K562 (cell line): ENCODE results near the gene WNT16. TPM values are rescaled to one million over a fixed set of nuclear protein-coding genes. Genes with fewer than 3 reads are reported as not detected.

ENCODE experiments used
- CREM ChIP-seq: IDR thresholded peaks from 2 replicates; pipeline ENCODE4 v1.6.1; 2014; ENCODE audit warnings: antibody characterized with exemption, low read depth
- EP400 ChIP-seq: fragments of 450-650 bp; IDR thresholded peaks from 2 replicates; pipeline ENCODE4 v1.6.1; 2017; ENCODE audit warnings: antibody characterized with exemption, mild to moderate bottlenecking, moderate library complexity
- FOXO4 ChIP-seq: fragments of 450-650 bp; formaldehyde crosslinking; IDR thresholded peaks from 2 replicates; pipeline ENCODE4 v1.4.0; 2020; ENCODE audit warnings: mild to moderate bottlenecking, moderate library complexity
- ID3 ChIP-seq, 2 experiments: fragments of 250-450 bp in 1 of 2; fragments of 450-650 bp in 1 of 2; sonication (Bioruptor Pico) in 1 of 2; IDR thresholded peaks; 2 replicates each; pipeline versions ENCODE4 v1.6.1 to v1.8.0; 2016 to 2021; ENCODE audit warnings: mild to moderate bottlenecking in 2 of 2, moderate library complexity in 2 of 2, missing compliant biosample characterization in 1 of 2, missing genetic modification characterization in 1 of 2
- MAX ChIP-seq: sonication (generic); formaldehyde crosslinking; IDR thresholded peaks from 2 replicates; pipeline ENCODE4 v1.9.0; 2022; ENCODE audit warnings: mild to moderate bottlenecking, missing genetic modification reagents
- RAD21 ChIP-seq, 2 experiments: fragments of 250-450 bp in 1 of 2; fragments of 450-650 bp in 1 of 2; sonication (Bioruptor Pico) in 1 of 2; formaldehyde crosslinking in 1 of 2; IDR thresholded peaks in 1 of 2; conservative IDR thresholded peaks in 1 of 2; 2 replicates each; pipeline versions ENCODE4 v1.4.0 to v1.8.0; 2020 to 2022; ENCODE audit warnings: mild to moderate bottlenecking in 2 of 2, moderate library complexity in 1 of 2
- SMC3 ChIP-seq: conservative IDR thresholded peaks from 2 replicates; pipeline ENCODE4 v1.6.1; 2011; ENCODE audit warnings: low read depth, low read length, improper control_type of control experiment; ENCODE audit not compliant: insufficient read depth
- ZNF184 ChIP-seq: sonication (generic); formaldehyde crosslinking; IDR thresholded peaks from 2 replicates; pipeline ENCODE4 v1.5.0; 2020; ENCODE audit warnings: missing genetic modification reagents
- ZNF561 ChIP-seq: fragments of 450-650 bp; formaldehyde crosslinking; conservative IDR thresholded peaks from 2 replicates; pipeline ENCODE4 v1.4.0; 2020; ENCODE audit warnings: mild to moderate bottlenecking, moderate library complexity
- polyA plus RNA-seq, 8 experiments: library from polyadenylated mRNA; depleted of rRNA in 4 of 8; stranded (reverse) in 5 of 8; unstranded in 3 of 8; fragments of >200 nt; fragmentation: Nextera tagmentation in 2 of 8; fragmentation: Illumina TruSeq in 1 of 8; extraction: Ambion mirVana in 2 of 8; extraction: Trizol in 1 of 8; gene quantifications; 2 replicates each; pipeline versions ENCODE4 v1.2.1 to v1.2.3, GENCODE V29; 2011 to 2014; ENCODE audit warnings: inconsistent platforms in 1 of 8, missing spikeins in 1 of 8
- total RNA-seq, 7 experiments: library from RNA; depleted of rRNA in 6 of 7; stranded (reverse); fragments of >200 nt in 6 of 7; fragmentation: Illumina TruSeq in 2 of 7; extraction: Trizol in 2 of 7; gene quantifications; 2 replicates each; pipeline versions ENCODE4 v1.2.1 to v1.2.3, GENCODE V29; 2011 to 2021; ENCODE audit warnings: low replicate concordance in 1 of 7

The WNT16 gene
- total and polyA plus RNA-seq, 9 of the 15 experiments (the other 6 are each of a cell fraction or from before 2014, with no cell fraction given): 0.06 to 0.07 TPM; not detected in 7

GRCh38 chr7:121366852-121367431 is 38.1 kb downstream of the WNT16 start (continued):
- TF ChIP-seq SMC3 (peak; percentile 87), ZNF561 (CRISPR knock-in tag) (no peak), FOXO4 (no peak), MAX (CRISPR knock-in tag) (no peak), EP400 (0 out of 2 replicates have a peak, but pooled peaks have one; percentile 29), ZNF184 (CRISPR knock-in tag) (no peak), ID3 (CRISPR knock-in tag; IDR thresholded peaks at IDR 0.05) (no peak), ID3 (tag; IDR thresholded peaks at IDR 0.05) (no peak), RAD21 (CRISPR knock-in tag; conservative IDR thresholded peaks at IDR 0.05 in 1 of 2, IDR thresholded peaks at IDR 0.05 in 1 of 2) (peak; percentile 96 to 97), CREM (no peak)
